Activated T-cell treated with anti-CD3 and anti-CD28 coated beads, Interleukin-2, amount 50 U/mL, for 24 hours (primary cell): ENCODE results near the gene MCM10.

Experiments
- DNase-seq: peaks from one replicate; pipeline ENCODE4 v3.0.0-alpha.2; 2020
- H3K27ac Mint-ChIP-seq: 2 replicates; pipeline ENCODE4 v1.8.0; 2020; ENCODE audit warnings: mild to moderate bottlenecking, mixed read lengths
- H3K27me3 Mint-ChIP-seq: 2 replicates; pipeline ENCODE4 v1.8.0; 2020; ENCODE audit warnings: mixed read lengths
- H3K36me3 Mint-ChIP-seq: 2 replicates; pipeline ENCODE4 v1.8.0; 2020; ENCODE audit warnings: low read depth, mixed read lengths
- H3K4me1 Mint-ChIP-seq: 2 replicates; pipeline ENCODE4 v1.8.0; 2020; ENCODE audit warnings: low read depth, mixed read lengths
- H3K4me3 Mint-ChIP-seq: 2 replicates; pipeline ENCODE4 v1.8.0; 2020; ENCODE audit warnings: mild to moderate bottlenecking, moderate library complexity, mixed read lengths
- H3K9me3 Mint-ChIP-seq: 2 replicates; pipeline ENCODE4 v1.8.0; 2020; ENCODE audit warnings: mixed read lengths

MCM10 gene

DNA sequence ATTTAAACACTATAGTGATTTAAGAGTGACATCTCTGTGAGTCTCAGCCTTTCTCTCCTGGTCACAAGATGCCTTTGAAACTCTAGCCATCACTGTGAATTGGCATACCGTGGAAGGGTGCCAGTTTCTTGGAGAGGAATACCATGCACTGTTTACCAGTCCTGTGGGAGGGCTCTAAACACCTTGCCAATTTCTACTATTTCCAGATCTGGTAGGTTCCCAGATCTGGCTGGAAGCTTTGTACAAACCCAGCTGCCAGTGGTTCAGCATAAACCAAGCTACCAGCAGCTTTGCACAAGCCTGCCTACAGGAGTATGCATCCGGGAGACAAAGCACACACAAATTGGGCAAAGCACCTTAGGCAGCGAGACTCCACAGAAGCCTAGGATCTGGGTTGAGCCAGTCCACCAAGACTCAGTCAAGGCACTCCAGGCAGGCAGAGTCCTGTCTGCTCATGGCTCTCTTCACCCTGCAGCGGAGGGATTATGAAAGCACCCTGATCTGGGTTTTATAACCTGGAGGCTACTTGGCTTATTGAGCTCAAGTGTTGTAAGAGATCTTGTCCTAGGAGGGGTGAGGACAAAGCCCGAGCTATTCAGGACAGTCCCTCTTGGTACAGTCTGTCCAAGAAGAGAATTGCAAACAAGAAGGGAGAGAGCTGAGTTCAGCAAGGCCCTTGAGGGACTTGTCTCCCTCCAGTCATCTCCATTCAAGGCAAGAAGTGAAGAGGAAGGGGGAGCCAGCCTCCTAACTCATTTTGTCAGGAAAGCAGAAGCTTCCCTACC is 23.6 kb downstream of the MCM10 start:
- DNase-seq, result no peak

DNA sequence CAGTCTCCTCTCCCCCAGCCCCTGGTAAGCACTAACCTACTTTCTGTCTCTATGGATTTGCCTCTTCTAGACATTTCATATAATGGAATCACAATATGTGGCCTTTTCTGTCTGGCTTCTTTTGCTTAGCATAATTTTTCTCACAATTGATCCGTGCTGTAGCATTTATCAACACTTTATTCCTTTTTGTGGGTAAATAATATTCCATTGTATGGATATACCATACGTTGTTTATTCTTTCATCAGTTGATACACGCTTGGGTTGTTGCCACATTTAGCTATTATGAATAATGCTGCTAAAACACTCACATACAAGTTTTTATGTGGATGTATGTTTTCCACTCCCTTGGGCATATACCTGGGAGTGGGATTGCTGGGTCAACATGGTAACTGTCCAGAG is 25.8 kb downstream of the MCM10 start:
- Mint-ChIP-seq H3K27ac (no peak overlapping the region), H3K4me1 (no peaks in the 10 kb centered on the region), H3K4me3 (no peak overlapping the region), H3K9me3 (no peaks in the 10 kb centered on the region), H3K36me3 (peaks cover 98% of the 10 kb centered on the region), H3K27me3 (no peaks in the 10 kb centered on the region)
- DNase-seq, result no peak

More for the DNA sequence above, 23.6 kb downstream of the MCM10 start:
- no peak overlapping the region for H3K27ac Mint-ChIP-seq
- no peak overlapping the region for H3K4me3 Mint-ChIP-seq
- no peaks in the 10 kb centered on the region for H3K27me3 Mint-ChIP-seq
- H3K36me3 Mint-ChIP-seq, result peaks cover 99% of the 10 kb centered on the region
- peaks cover 12% of the 10 kb centered on the region for H3K4me1 Mint-ChIP-seq
- no peaks in the 10 kb centered on the region for H3K9me3 Mint-ChIP-seq

DNA sequence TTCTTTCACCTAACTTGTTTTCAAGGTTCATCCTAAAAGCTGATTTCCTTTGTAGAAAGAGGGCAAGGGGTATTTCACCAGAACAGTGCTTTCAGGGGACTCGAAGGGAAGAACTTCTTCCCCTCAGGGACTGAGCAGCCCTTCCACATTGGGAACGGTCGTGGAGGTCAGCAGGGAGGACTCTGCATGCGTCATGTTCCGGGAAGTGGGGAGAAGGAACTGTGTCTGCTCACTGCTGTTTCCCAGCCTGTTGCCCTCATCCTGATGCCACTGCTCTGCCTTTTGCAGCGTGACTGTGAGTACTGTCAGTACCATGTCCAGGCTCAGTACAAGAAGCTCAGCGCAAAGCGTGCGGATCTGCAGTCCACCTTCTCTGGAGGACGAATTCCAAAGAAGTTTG is 27.2 kb downstream of the MCM10 start:
- Mint-ChIP-seq H3K36me3 (peaks cover 98% of the 10 kb centered on the region), H3K4me3 (no peak overlapping the region)
- no peak for DNase-seq

DNA sequence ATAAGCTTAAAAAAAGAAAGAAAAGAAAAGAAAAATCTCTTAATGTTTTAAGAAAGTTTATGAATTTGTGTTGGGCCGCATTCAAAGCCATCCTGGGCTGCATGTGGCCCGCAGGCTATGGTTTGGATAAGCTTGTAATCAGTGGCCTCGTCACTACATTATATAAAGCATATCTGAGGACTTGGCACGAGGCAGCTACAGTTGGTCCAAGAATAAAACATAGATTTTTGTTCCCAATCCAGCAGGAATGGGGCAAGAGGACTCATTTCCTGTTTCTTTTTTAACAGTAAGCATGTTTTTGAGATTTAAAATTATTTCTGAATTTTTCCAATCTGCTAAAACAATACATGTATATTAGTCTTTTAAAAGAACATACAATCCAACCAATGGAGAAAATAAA is 28.6 kb downstream of the MCM10 start:
- no peaks in the 10 kb centered on the region for H3K9me3 Mint-ChIP-seq
- H3K27me3 Mint-ChIP-seq, result no peaks in the 10 kb centered on the region
- no peak overlapping the region for H3K27ac Mint-ChIP-seq
- no peak for DNase-seq
- H3K4me1 Mint-ChIP-seq, result no peaks in the 10 kb centered on the region
- no peak overlapping the region for H3K4me3 Mint-ChIP-seq
- H3K36me3 Mint-ChIP-seq, result peaks cover 98% of the 10 kb centered on the region

More for the DNA sequence above, 27.2 kb downstream of the MCM10 start:
- H3K27me3 Mint-ChIP-seq, result no peaks in the 10 kb centered on the region
- no peaks in the 10 kb centered on the region for H3K4me1 Mint-ChIP-seq
- no peaks in the 10 kb centered on the region for H3K9me3 Mint-ChIP-seq
- no peak overlapping the region for H3K27ac Mint-ChIP-seq

DNA sequence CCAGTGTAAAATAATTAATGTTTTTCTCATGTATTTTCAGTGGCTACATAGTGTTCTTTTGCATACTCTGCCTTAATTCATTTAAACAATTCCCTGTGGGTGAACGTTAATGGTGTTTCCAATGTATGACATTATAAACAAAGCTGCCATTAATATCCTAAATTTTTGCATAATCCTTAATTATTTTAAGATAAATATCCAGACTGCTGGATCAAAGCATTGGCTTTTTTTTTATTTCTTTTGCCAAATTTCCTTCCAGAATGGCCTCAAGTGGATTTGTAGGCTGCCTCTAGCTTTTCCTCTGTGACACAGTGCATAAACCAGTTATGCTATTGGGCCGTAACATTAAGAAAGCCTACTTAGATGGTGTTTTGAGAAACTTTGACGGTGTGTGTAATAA is 29.5 kb downstream of the MCM10 start:
- no peaks in the 10 kb centered on the region for H3K27me3 Mint-ChIP-seq
- H3K4me3 Mint-ChIP-seq, result no peak overlapping the region
- H3K9me3 Mint-ChIP-seq, result no peaks in the 10 kb centered on the region
- DNase-seq, result no peak
- no peaks in the 10 kb centered on the region for H3K4me1 Mint-ChIP-seq
- H3K27ac Mint-ChIP-seq, result no peak overlapping the region
- H3K36me3 Mint-ChIP-seq, result peaks cover 96% of the 10 kb centered on the region

DNA sequence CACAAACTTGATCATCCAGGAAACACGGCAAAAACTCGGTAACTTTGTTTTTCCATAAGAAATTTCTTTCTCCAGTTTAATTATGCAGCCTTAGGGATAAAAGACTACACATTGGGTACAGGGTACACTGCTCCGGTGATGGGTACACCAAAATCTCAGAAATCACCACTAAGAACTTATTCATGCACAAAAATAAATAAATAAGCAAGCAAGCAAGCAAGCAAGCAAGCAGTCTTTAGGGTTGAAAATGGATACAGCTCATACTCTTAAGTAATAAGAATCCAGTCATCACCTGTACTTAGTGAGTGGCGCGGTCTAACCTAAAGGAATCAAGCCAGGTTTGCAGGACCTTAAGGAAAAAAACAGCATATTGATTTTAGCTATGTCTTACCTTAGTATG is 30.0 kb downstream of the MCM10 start:
- Mint-ChIP-seq H3K36me3 (peaks cover 96% of the 10 kb centered on the region), H3K4me1 (no peaks in the 10 kb centered on the region), H3K27me3 (no peaks in the 10 kb centered on the region), H3K9me3 (no peaks in the 10 kb centered on the region), H3K4me3 (no peak overlapping the region), H3K27ac (no peak overlapping the region)
- DNase-seq, result no peak

DNA sequence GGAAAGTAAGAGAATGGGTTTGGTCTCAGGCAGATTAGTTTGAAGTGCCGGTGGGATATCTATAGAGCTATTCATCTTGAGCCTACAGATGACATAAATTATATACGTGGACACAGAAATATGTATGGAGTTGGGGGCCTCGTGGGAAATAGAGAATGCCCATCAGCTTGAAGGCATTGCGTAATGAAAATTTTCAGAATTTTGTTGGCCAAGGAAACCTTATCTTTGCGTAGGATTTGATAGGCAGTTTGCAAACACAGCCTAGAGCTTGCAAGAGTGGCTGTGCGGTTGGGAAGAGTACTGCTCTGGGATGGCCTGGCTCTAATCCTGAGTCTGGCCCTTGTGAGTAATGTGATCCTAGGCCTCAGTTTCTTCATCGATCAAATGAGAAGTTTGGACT is 32.3 kb downstream of the MCM10 start:
- Mint-ChIP-seq H3K36me3 (peaks cover 96% of the 10 kb centered on the region), H3K27ac (no peak overlapping the region), H3K4me1 (no peaks in the 10 kb centered on the region), H3K9me3 (no peaks in the 10 kb centered on the region), H3K4me3 (no peak overlapping the region), H3K27me3 (no peaks in the 10 kb centered on the region)
- no peak for DNase-seq

DNA sequence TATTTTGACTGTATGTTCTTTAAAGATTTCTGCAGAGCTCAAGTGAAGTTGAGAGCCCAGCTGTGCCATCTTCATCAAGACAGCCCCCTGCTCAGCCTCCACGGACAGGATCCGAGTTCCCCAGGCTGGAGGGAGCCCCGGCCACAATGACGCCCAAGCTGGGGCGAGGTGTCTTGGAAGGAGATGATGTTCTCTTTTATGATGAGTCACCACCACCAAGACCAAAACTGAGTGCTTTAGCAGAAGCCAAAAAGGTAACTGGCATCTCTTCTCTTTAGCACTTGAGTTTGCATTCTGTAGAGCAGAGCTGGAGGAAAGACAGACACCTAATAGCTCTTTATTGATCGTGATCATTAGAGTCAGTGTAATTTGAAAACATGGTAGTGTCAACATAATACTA is 33.7 kb downstream of the MCM10 start:
- H3K9me3 Mint-ChIP-seq, result no peaks in the 10 kb centered on the region
- peaks cover 96% of the 10 kb centered on the region for H3K36me3 Mint-ChIP-seq
- no peak for DNase-seq
- H3K27ac Mint-ChIP-seq, result no peak overlapping the region
- no peaks in the 10 kb centered on the region for H3K4me1 Mint-ChIP-seq
- H3K4me3 Mint-ChIP-seq, result no peak overlapping the region
- H3K27me3 Mint-ChIP-seq, result no peaks in the 10 kb centered on the region

DNA sequence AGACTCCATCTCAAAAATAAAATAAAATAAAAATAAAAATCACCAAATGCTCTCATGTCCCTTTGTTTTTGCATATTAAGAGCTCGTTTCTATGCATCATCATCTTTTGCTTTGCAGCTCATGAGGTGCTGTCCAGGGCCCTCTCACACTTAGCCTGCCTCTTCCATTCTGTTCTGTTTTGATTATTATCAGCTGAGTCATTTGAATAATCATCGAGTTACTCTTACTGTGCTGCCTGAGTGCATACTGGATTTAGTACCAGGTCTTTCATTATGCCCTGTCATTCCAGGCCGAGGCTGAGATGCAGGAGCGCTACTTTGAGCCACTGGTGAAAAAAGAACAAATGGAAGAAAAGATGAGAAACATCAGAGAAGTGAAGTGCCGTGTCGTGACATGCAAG is 39.8 kb downstream of the MCM10 start:
- Mint-ChIP-seq H3K27ac (no peak overlapping the region), H3K27me3 (no peaks in the 10 kb centered on the region), H3K4me3 (no peak overlapping the region), H3K9me3 (no peaks in the 10 kb centered on the region), H3K4me1 (no peaks in the 10 kb centered on the region), H3K36me3 (peaks cover 95% of the 10 kb centered on the region)
- DNase-seq, result no peak

DNA sequence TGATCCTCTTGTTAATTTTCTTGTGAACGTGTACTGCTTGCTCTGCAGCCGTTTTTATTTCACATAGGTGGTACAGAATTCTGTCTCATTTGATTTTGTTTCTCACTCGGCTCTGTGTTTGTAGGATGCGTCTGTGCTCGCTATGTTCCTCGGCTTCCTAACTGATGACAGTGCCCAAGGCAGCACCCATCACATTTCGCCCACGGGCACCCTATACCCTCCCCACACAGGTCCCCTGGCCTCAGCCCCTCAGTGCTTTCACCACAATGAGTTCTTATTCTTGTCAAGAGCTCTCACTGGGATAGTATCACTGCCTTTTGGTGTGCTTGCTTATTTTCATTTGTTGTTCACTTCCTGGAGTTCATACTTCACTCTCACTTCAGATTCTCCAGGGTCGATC is 44.7 kb downstream of the MCM10 start:
- Mint-ChIP-seq H3K4me3 (no peak overlapping the region), H3K9me3 (no peaks in the 10 kb centered on the region), H3K4me1 (no peaks in the 10 kb centered on the region), H3K36me3 (peaks cover 93% of the 10 kb centered on the region), H3K27ac (no peak overlapping the region), H3K27me3 (no peaks in the 10 kb centered on the region)
- DNase-seq, result no peak

DNA sequence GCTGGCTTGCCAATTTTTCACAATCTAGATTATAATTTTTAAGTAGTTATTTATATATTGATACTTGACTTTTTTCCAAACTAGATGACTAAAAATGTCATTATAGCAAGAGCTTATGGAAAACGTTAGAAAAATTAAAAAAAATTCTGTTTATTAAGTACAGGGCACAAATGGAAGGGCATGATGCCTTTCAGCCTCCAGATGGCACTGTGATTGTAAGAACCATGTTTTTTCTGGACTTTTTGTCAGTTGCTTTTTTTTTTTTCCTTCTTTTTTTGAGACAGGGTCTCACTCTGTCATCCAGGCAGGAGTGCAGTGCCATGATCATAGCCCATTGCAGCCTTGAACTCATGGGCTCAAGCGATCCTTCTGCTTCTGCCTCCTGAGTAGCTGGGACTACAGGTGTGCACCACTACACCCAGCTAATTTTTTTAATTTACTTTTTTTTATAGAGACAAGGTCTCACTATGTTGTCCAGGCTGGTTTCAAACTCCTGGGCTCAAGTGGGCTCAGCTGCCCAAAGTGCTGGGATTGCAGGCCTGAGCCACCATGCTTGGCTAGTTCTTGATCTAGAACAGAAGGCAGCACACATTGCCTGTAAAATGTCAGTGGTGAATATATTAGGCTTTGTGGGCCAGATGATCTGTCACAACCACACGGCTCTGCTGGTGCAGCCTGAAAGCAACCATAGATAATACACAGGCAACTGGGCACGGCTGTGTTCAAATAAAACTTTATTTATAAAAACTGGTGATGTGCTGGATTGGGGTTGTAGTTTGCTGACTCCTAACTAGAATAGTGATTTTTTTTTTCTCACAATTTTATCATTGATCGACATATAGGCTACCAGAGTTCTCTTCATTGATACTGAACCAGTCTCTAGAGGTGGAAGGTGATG is 45.4 kb downstream of the MCM10 start:
- DNase-seq, result no peak
- Mint-ChIP-seq H3K36me3 (peaks cover 91% of the 10 kb centered on the region), H3K27me3 (no peaks in the 10 kb centered on the region), H3K27ac (no peak overlapping the region), H3K4me3 (no peak overlapping the region), H3K9me3 (no peaks in the 10 kb centered on the region), H3K4me1 (no peaks in the 10 kb centered on the region)

DNA sequence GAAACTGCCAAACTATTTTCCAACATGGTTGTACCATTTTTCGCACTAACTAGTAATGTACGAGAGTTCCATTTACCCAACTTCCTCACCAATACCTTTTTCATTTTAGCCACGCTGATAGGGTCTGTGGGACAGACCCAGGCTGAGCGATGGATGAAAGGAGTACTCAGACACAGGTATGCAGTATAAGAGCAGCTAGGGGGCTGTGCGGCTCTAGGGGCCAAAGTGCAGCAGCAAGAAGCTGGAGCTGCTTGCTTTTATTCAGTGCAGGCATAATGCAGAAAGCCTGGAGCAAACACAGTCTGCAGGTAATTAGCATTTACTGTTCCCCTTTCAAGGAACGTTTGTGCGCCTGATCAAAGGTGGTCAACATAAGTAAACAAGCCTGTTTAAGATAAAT is 51.8 kb downstream of the MCM10 start:
- no peak overlapping the region for H3K27ac Mint-ChIP-seq
- H3K36me3 Mint-ChIP-seq, result peaks cover 58% of the 10 kb centered on the region
- H3K4me3 Mint-ChIP-seq, result no peak overlapping the region
- no peaks in the 10 kb centered on the region for H3K4me1 Mint-ChIP-seq
- DNase-seq, result no peak
- H3K27me3 Mint-ChIP-seq, result no peaks in the 10 kb centered on the region
- no peaks in the 10 kb centered on the region for H3K9me3 Mint-ChIP-seq

DNA sequence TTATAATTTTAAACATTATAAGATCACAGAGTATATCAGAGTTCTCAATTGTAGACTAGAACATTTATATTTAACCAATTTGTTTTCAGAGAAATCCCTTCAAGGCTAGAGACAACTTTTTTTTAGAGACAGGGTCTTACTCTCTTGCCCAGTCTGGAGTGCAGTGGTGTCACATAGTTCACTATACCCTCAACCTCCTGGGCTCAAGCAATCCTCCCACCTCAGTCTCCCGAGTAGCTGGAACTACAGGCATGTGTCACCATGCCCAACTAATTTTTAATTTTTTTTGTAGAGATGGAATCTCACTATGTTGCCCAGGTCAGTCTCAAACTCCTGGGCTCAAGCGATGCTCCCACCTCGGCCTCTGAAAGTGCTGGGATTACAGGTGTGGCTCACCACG is 57.5 kb downstream of the MCM10 start:
- Mint-ChIP-seq H3K27ac (no peak overlapping the region), H3K27me3 (no peaks in the 10 kb centered on the region), H3K4me3 (no peak overlapping the region), H3K36me3 (peaks cover 9% of the 10 kb centered on the region), H3K9me3 (no peaks in the 10 kb centered on the region), H3K4me1 (no peaks in the 10 kb centered on the region)
- DNase-seq, result no peak

DNA sequence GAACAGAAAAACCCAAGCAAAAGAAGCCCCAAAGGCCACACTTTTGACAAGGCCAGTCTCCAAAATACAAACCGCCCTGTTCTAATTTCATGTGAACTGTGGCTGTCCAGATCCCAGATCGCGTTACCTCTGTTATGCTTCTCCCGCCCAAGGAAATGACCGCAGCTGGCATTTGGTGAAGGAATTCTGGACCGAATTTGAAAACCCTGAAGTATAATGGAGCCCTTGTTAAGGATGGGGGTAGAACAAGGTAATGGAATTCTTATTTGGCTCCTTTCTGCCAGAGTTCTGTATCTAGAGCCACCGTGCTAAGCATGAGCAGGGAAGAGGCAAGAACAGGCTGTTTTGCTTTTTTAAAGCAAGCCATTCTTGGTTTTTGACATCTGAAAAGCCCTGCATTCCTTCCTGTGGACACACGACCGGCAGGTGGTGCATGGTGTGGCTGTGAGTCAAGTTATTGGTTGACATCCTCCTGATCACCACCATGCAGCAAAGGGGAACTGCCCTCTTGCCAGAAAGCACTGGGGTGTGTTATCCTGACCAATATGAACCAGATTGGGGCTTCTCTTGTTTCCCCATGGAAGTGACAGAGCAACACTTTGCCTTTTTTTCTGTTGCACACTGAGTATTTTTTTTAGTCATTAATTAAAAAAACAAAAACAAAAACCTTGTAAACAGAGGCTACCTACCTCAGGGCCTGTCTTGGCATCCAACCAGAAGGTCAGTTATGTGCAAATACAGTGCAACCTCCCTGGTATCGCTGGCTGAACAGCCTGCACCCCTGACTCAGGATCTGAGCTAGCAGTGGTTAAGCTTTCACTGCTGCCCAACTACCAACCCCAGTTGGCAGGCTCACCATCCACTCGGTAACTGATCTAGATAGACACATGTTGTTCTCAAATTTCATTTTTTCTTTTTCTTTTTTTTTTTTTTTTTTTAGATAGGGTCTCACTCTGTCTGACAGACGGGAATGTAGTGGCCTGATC is 58.6 kb downstream of the MCM10 start:
- Mint-ChIP-seq H3K36me3 (peaks cover 3% of the 10 kb centered on the region), H3K9me3 (no peaks in the 10 kb centered on the region), H3K4me1 (no peaks in the 10 kb centered on the region), H3K27ac (no peak overlapping the region), H3K4me3 (no peak overlapping the region), H3K27me3 (no peaks in the 10 kb centered on the region)
- no peak for DNase-seq
